K562 (cell line): Measurements from ENCODE around the gene RPS28. TPM values are rescaled to one million over a fixed set of nuclear protein-coding genes. Genes with fewer than 3 reads are reported as not detected.
A peak's percentile ranks its signal among the peaks of the same experiment; 100 is the strongest.

Experiments
- ATF3 ChIP-seq, 2 experiments: fragments of 450-650 bp in 1 of 2; sonication (generic) in 1 of 2; formaldehyde crosslinking in 1 of 2; IDR thresholded peaks in 1 of 2; conservative IDR thresholded peaks in 1 of 2; 2 replicates each; pipeline versions ENCODE4 v1.6.1 to v1.8.1; 2016 to 2023; ENCODE audit warnings: mild to moderate bottlenecking in 2 of 2, moderate library complexity in 2 of 2, inconsistent platforms in 1 of 2, missing genetic modification reagents in 1 of 2
- DIDO1 ChIP-seq: fragments of 450-650 bp; IDR thresholded peaks from 2 replicates; pipeline ENCODE4 v1.6.1; 2016; ENCODE audit warnings: low read depth, missing biosample characterization, missing genetic modification characterization
- EGR1 ChIP-seq: fragments of 450-650 bp; conservative IDR thresholded peaks from 2 replicates; pipeline ENCODE4 v1.6.1; 2017; ENCODE audit warnings: mild to moderate bottlenecking
- ETV1 ChIP-seq: fragments of 450-650 bp; conservative IDR thresholded peaks from 2 replicates; pipeline ENCODE4 v1.6.1; 2016; ENCODE audit warnings: missing genetic modification characterization, control low read depth, low read depth, missing compliant biosample characterization
- L3MBTL2 ChIP-seq: fragments of 450-650 bp; IDR thresholded peaks from 2 replicates; pipeline ENCODE4 v1.6.1; 2016; ENCODE audit warnings: mild to moderate bottlenecking, moderate library complexity
- LEF1 ChIP-seq: fragments of 450-650 bp; IDR thresholded peaks from 2 replicates; pipeline ENCODE4 v1.6.1; 2016; ENCODE audit warnings: mild to moderate bottlenecking
- MECOM ChIP-seq: fragments of 250-450 bp; sonication (Bioruptor Pico); IDR thresholded peaks from 2 replicates; pipeline ENCODE4 v1.8.0; 2022; ENCODE audit warnings: inconsistent platforms
- MLLT1 ChIP-seq, 2 experiments: fragments of 450-650 bp; IDR thresholded peaks; 2 replicates each; pipeline ENCODE4 v1.6.1; 2016
- NBN ChIP-seq: fragments of 450-650 bp; IDR thresholded peaks from 2 replicates; pipeline ENCODE4 v1.6.1; 2016; ENCODE audit warnings: low read depth, mild to moderate bottlenecking
- PCBP1 ChIP-seq: fragments of 200-400 bp; formaldehyde crosslinking; IDR thresholded peaks from 2 replicates; pipeline ENCODE4 v1.6.1; 2018; ENCODE audit warnings: mild to moderate bottlenecking, low read depth, low read length; ENCODE audit not compliant: poor library complexity, severe bottlenecking
- RAD51 ChIP-seq: fragments of 450-650 bp; IDR thresholded peaks from 2 replicates; pipeline ENCODE4 v1.7.1; 2016; ENCODE audit warnings: low read depth, mild to moderate bottlenecking, borderline replicate concordance
- SAP30 ChIP-seq: fragments of 200-600 bp; sonication (generic); IDR thresholded peaks from 2 replicates; pipeline ENCODE4 v1.6.1; 2012; ENCODE audit warnings: borderline replicate concordance, low read depth, mild to moderate bottlenecking, moderate library complexity, low read length, control low read depth, inconsistent platforms; ENCODE audit not compliant: insufficient read depth, poor library complexity, severe bottlenecking
- SMARCA4 ChIP-seq: fragments of 450-650 bp; IDR thresholded peaks from 2 replicates; pipeline ENCODE4 v1.6.1; 2016
- ZFX ChIP-seq: sonication (generic); formaldehyde crosslinking; IDR thresholded peaks from 2 replicates; pipeline ENCODE4 v1.8.0; 2022; ENCODE audit warnings: mild to moderate bottlenecking, missing genetic modification reagents, moderate library complexity
- ZNF431 ChIP-seq: sonication (generic); formaldehyde crosslinking; IDR thresholded peaks from 2 replicates; pipeline ENCODE4 v1.8.0; 2022; ENCODE audit warnings: mild to moderate bottlenecking, missing genetic modification reagents
- polyA plus RNA-seq, 8 experiments: library from polyadenylated mRNA; depleted of rRNA in 4 of 8; stranded (reverse) in 5 of 8; unstranded in 3 of 8; fragments of >200 nt; fragmentation: Nextera tagmentation in 2 of 8; fragmentation: Illumina TruSeq in 1 of 8; extraction: Ambion mirVana in 2 of 8; extraction: Trizol in 1 of 8; gene quantifications; 2 replicates each; pipeline versions ENCODE4 v1.2.1 to v1.2.3, GENCODE V29; 2011 to 2014; ENCODE audit warnings: inconsistent platforms in 1 of 8, missing spikeins in 1 of 8
- total RNA-seq, 7 experiments: library from RNA; depleted of rRNA in 6 of 7; stranded (reverse); fragments of >200 nt in 6 of 7; fragmentation: Illumina TruSeq in 2 of 7; extraction: Trizol in 2 of 7; gene quantifications; 2 replicates each; pipeline versions ENCODE4 v1.2.1 to v1.2.3, GENCODE V29; 2011 to 2021; ENCODE audit warnings: low replicate concordance in 1 of 7
- TF ChIP-seq, protein P1 (sequence below), 2 experiments: fragments of 450-650 bp; formaldehyde crosslinking in 1 of 2; IDR thresholded peaks; 2 replicates each; pipeline versions ENCODE4 v1.4.0 to v1.6.1; 2014 to 2020; ENCODE audit warnings: mild to moderate bottlenecking in 2 of 2, borderline replicate concordance in 1 of 2, low read depth in 1 of 2

RPS28 gene
- total and polyA plus RNA-seq, 9 of the 15 experiments (the other 6 are each of a cell fraction or from before 2014, with no cell fraction given), result 165 to 2,827 (median 1,303) TPM

GRCh38 chr19:8355631-8356402 is 34.5 kb downstream of the RPS28 start (continued):
- TF ChIP-seq ATF3 (IDR thresholded peaks at IDR 0.05) (peak; percentile 93), ATF3 (CRISPR knock-in tag; conservative IDR thresholded peaks at IDR 0.05) (no peak), ETV1 (tag) (peak; percentile 81), SAP30 (no peak), NBN (peak; percentile 58; the same call in 1 of the 2 replicates), L3MBTL2 (peak; percentile 39; the same call in 1 of the 2 replicates), EGR1 (peak; percentile 83), ZFX (CRISPR knock-in tag) (no peak), MLLT1 (IDR thresholded peaks at IDR 0.05) (peak in 1 of 2 experiments; percentile 81; a peak in 2 of 4 replicates), PCBP1 (no peak), ZNF431 (no peak), LEF1 (peak; percentile 60; the same call in 1 of the 2 replicates), DIDO1 (tag) (no peak), MECOM (CRISPR knock-in tag) (no peak), SMARCA4 (peak; percentile 79; the same call in 1 of the 2 replicates), RAD51 (no peak)
- TF ChIP-seq, protein P1, sequence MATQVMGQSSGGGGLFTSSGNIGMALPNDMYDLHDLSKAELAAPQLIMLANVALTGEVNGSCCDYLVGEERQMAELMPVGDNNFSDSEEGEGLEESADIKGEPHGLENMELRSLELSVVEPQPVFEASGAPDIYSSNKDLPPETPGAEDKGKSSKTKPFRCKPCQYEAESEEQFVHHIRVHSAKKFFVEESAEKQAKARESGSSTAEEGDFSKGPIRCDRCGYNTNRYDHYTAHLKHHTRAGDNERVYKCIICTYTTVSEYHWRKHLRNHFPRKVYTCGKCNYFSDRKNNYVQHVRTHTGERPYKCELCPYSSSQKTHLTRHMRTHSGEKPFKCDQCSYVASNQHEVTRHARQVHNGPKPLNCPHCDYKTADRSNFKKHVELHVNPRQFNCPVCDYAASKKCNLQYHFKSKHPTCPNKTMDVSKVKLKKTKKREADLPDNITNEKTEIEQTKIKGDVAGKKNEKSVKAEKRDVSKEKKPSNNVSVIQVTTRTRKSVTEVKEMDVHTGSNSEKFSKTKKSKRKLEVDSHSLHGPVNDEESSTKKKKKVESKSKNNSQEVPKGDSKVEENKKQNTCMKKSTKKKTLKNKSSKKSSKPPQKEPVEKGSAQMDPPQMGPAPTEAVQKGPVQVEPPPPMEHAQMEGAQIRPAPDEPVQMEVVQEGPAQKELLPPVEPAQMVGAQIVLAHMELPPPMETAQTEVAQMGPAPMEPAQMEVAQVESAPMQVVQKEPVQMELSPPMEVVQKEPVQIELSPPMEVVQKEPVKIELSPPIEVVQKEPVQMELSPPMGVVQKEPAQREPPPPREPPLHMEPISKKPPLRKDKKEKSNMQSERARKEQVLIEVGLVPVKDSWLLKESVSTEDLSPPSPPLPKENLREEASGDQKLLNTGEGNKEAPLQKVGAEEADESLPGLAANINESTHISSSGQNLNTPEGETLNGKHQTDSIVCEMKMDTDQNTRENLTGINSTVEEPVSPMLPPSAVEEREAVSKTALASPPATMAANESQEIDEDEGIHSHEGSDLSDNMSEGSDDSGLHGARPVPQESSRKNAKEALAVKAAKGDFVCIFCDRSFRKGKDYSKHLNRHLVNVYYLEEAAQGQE (IDR thresholded peaks at IDR 0.05; ENCODE audit: borderline replicate concordance), result peak; percentile 59
- TF ChIP-seq, protein P1 (CRISPR knock-in tag; IDR thresholded peaks at IDR 0.05; ENCODE audit: low read depth), result no peak
